WTC11 (cell line): ENCODE results near the gene ADAM22. TPM values are rescaled to one million over a fixed set of nuclear protein-coding genes. Genes with fewer than 3 reads are reported as not detected.

Source experiments
- CREM ChIP-seq: sonication (generic); formaldehyde crosslinking; IDR thresholded peaks from 2 replicates; pipeline ENCODE4 v1.8.1; 2022; ENCODE audit warnings: mild to moderate bottlenecking, missing genetic modification reagents, moderate library complexity
- E2F4 ChIP-seq: sonication (generic); formaldehyde crosslinking; IDR thresholded peaks from 2 replicates; pipeline ENCODE4 v1.8.1; 2022; ENCODE audit warnings: low read depth, mild to moderate bottlenecking, moderate library complexity, missing genetic modification reagents, borderline replicate concordance
- E2F5 ChIP-seq: sonication (generic); formaldehyde crosslinking; IDR thresholded peaks from 2 replicates; pipeline ENCODE4 v1.8.1; 2022; ENCODE audit warnings: mild to moderate bottlenecking, moderate library complexity, missing genetic modification reagents
- HMGA2 ChIP-seq: fragments of 250-450 bp; sonication (Bioruptor Pico); IDR thresholded peaks from 2 replicates; pipeline ENCODE4 v1.4.0; 2021; ENCODE audit warnings: mild to moderate bottlenecking, moderate library complexity
- HMGXB4 ChIP-seq: sonication (generic); formaldehyde crosslinking; IDR thresholded peaks from 2 replicates; pipeline ENCODE4 v1.8.1; 2023; ENCODE audit warnings: mild to moderate bottlenecking, moderate library complexity, missing genetic modification reagents
- JUN ChIP-seq: sonication (generic); formaldehyde crosslinking; IDR thresholded peaks from 2 replicates; pipeline ENCODE4 v1.8.0; 2023; ENCODE audit warnings: mild to moderate bottlenecking, missing genetic modification reagents
- MAX ChIP-seq: sonication (generic); formaldehyde crosslinking; IDR thresholded peaks from 2 replicates; pipeline ENCODE4 v1.8.0; 2022; ENCODE audit warnings: mild to moderate bottlenecking, missing genetic modification reagents
- NFATC4 ChIP-seq: fragments of 250-450 bp; sonication (Bioruptor Pico); IDR thresholded peaks from 2 replicates; pipeline ENCODE4 v1.9.0; 2021; ENCODE audit warnings: mild to moderate bottlenecking
- NFE2L1 ChIP-seq: sonication (generic); formaldehyde crosslinking; IDR thresholded peaks from 2 replicates; pipeline ENCODE4 v1.8.1; 2023; ENCODE audit warnings: missing genetic modification reagents
- NR2C2 ChIP-seq: sonication (generic); formaldehyde crosslinking; IDR thresholded peaks from 2 replicates; pipeline ENCODE4 v1.8.0; 2022; ENCODE audit warnings: mild to moderate bottlenecking, missing genetic modification reagents
- PRDM15 ChIP-seq: sonication (generic); formaldehyde crosslinking; IDR thresholded peaks from 2 replicates; pipeline ENCODE4 v1.8.0; 2022; ENCODE audit warnings: missing genetic modification reagents
- PREB ChIP-seq: sonication (generic); formaldehyde crosslinking; IDR thresholded peaks from 2 replicates; pipeline ENCODE4 v1.8.1; 2022; ENCODE audit warnings: mild to moderate bottlenecking, missing genetic modification reagents, moderate library complexity, borderline replicate concordance
- TP53 ChIP-seq: sonication (generic); formaldehyde crosslinking; IDR thresholded peaks from 2 replicates; pipeline ENCODE4 v1.8.1; 2023; ENCODE audit warnings: mild to moderate bottlenecking, missing genetic modification reagents
- USF2 ChIP-seq: sonication (generic); formaldehyde crosslinking; IDR thresholded peaks from 2 replicates; pipeline ENCODE4 v1.8.1; 2023; ENCODE audit warnings: mild to moderate bottlenecking, missing genetic modification reagents, moderate library complexity
- ZBTB21 ChIP-seq: sonication (generic); formaldehyde crosslinking; IDR thresholded peaks from 2 replicates; pipeline ENCODE4 v1.8.1; 2023; ENCODE audit warnings: mild to moderate bottlenecking, missing genetic modification reagents, borderline replicate concordance
- ZNF121 ChIP-seq: sonication (generic); formaldehyde crosslinking; IDR thresholded peaks from 2 replicates; pipeline ENCODE4 v1.8.0; 2023; ENCODE audit warnings: missing genetic modification reagents
- ZNF138 ChIP-seq: sonication (generic); formaldehyde crosslinking; conservative IDR thresholded peaks from 2 replicates; pipeline ENCODE4 v1.8.1; 2022; ENCODE audit warnings: mild to moderate bottlenecking, moderate library complexity, missing genetic modification reagents
- ZNF219 ChIP-seq: sonication (generic); formaldehyde crosslinking; IDR thresholded peaks from 2 replicates; pipeline ENCODE4 v1.8.0; 2023; ENCODE audit warnings: missing genetic modification reagents, mild to moderate bottlenecking, borderline replicate concordance
- ZNF396 ChIP-seq: fragments of 250-450 bp; sonication (Bioruptor Pico); IDR thresholded peaks from 2 replicates; pipeline ENCODE4 v1.8.0; 2021; ENCODE audit warnings: mild to moderate bottlenecking, moderate library complexity, borderline replicate concordance
- ZSCAN18 ChIP-seq: fragments of 250-450 bp; sonication (Bioruptor Pico); IDR thresholded peaks from 2 replicates; pipeline ENCODE4 v2.1.2; 2022; ENCODE audit warnings: mild to moderate bottlenecking, moderate library complexity
- total RNA-seq: library from RNA; stranded (reverse); gene quantifications from 3 replicates; pipeline ENCODE4 v1.2.3, GENCODE V29; 2021
- TF ChIP-seq, protein P1 (sequence below): sonication (generic); formaldehyde crosslinking; IDR thresholded peaks from 2 replicates; pipeline ENCODE4 v1.8.1; 2022; ENCODE audit warnings: low read depth, missing genetic modification reagents, borderline replicate concordance
- TF ChIP-seq, protein P2 (sequence below): sonication (generic); formaldehyde crosslinking; IDR thresholded peaks from 2 replicates; pipeline ENCODE4 v1.8.1; 2023; ENCODE audit warnings: mild to moderate bottlenecking, missing genetic modification reagents, moderate library complexity
- TF ChIP-seq, protein P3 (sequence below): sonication (generic); formaldehyde crosslinking; IDR thresholded peaks from 2 replicates; pipeline ENCODE4 v1.8.1; 2023; ENCODE audit warnings: mild to moderate bottlenecking, missing genetic modification reagents

ADAM22 gene
- total RNA-seq, 1 experiment from 2014 or later: 12.4 TPM

- no peak for TF ChIP-seq ZSCAN18
- TF ChIP-seq E2F5 (CRISPR knock-in tag): peak; percentile 64; the same call in 1 of the 2 replicates
- TF ChIP-seq, protein P1, sequence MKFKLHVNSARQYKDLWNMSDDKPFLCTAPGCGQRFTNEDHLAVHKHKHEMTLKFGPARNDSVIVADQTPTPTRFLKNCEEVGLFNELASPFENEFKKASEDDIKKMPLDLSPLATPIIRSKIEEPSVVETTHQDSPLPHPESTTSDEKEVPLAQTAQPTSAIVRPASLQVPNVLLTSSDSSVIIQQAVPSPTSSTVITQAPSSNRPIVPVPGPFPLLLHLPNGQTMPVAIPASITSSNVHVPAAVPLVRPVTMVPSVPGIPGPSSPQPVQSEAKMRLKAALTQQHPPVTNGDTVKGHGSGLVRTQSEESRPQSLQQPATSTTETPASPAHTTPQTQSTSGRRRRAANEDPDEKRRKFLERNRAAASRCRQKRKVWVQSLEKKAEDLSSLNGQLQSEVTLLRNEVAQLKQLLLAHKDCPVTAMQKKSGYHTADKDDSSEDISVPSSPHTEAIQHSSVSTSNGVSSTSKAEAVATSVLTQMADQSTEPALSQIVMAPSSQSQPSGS (CRISPR knock-in tag): no peak
- no peak for TF ChIP-seq ZNF121 (CRISPR knock-in tag)
- no peak for TF ChIP-seq PREB
- TF ChIP-seq HMGXB4 (CRISPR knock-in tag): peak; percentile 91
- TF ChIP-seq NFE2L1: 0 out of 2 replicates have a peak, but pooled peaks have one; percentile 49
- TF ChIP-seq NR2C2 (CRISPR knock-in tag): 0 out of 2 replicates have a peak, but pooled peaks have one; percentile 15
- no peak for TF ChIP-seq E2F4 (CRISPR knock-in tag)
- no peak; the same call in 1 of the 2 replicates for TF ChIP-seq CREM (CRISPR knock-in tag)
- TF ChIP-seq TP53 (CRISPR knock-in tag): peak; percentile 74; the same call in 1 of the 2 replicates
- TF ChIP-seq ZBTB21 (CRISPR knock-in tag): peak; percentile 87
- TF ChIP-seq NFATC4: no peak
- TF ChIP-seq PRDM15 (CRISPR knock-in tag): no peak
- TF ChIP-seq, protein P2, sequence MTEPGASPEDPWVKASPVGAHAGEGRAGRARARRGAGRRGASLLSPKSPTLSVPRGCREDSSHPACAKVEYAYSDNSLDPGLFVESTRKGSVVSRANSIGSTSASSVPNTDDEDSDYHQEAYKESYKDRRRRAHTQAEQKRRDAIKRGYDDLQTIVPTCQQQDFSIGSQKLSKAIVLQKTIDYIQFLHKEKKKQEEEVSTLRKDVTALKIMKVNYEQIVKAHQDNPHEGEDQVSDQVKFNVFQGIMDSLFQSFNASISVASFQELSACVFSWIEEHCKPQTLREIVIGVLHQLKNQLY (CRISPR knock-in tag): no peak
- no peak for TF ChIP-seq HMGA2
- TF ChIP-seq, protein P3, sequence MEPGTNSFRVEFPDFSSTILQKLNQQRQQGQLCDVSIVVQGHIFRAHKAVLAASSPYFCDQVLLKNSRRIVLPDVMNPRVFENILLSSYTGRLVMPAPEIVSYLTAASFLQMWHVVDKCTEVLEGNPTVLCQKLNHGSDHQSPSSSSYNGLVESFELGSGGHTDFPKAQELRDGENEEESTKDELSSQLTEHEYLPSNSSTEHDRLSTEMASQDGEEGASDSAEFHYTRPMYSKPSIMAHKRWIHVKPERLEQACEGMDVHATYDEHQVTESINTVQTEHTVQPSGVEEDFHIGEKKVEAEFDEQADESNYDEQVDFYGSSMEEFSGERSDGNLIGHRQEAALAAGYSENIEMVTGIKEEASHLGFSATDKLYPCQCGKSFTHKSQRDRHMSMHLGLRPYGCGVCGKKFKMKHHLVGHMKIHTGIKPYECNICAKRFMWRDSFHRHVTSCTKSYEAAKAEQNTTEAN (CRISPR knock-in tag): peak; percentile 91
- TF ChIP-seq MAX (CRISPR knock-in tag): peak; percentile 70; the same call in 1 of the 2 replicates
- TF ChIP-seq ZNF138: peak; percentile 22; the same call in 1 of the 2 replicates
- TF ChIP-seq JUN (CRISPR knock-in tag): no peak
- TF ChIP-seq ZNF396 (CRISPR knock-in tag): no peak
- TF ChIP-seq USF2 (CRISPR knock-in tag): peak; percentile 68
- TF ChIP-seq ZNF219 (CRISPR knock-in tag): no peak
Observed at GRCh38 chr7:87933953-87934698, at the start of gene ADAM22 (continued).
